ENCODE results near the gene DRG1.
A peak's percentile ranks its signal among the peaks of the same experiment; 100 is the strongest.

The DRG1 gene, protein sequence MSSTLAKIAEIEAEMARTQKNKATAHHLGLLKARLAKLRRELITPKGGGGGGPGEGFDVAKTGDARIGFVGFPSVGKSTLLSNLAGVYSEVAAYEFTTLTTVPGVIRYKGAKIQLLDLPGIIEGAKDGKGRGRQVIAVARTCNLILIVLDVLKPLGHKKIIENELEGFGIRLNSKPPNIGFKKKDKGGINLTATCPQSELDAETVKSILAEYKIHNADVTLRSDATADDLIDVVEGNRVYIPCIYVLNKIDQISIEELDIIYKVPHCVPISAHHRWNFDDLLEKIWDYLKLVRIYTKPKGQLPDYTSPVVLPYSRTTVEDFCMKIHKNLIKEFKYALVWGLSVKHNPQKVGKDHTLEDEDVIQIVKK

DNA sequence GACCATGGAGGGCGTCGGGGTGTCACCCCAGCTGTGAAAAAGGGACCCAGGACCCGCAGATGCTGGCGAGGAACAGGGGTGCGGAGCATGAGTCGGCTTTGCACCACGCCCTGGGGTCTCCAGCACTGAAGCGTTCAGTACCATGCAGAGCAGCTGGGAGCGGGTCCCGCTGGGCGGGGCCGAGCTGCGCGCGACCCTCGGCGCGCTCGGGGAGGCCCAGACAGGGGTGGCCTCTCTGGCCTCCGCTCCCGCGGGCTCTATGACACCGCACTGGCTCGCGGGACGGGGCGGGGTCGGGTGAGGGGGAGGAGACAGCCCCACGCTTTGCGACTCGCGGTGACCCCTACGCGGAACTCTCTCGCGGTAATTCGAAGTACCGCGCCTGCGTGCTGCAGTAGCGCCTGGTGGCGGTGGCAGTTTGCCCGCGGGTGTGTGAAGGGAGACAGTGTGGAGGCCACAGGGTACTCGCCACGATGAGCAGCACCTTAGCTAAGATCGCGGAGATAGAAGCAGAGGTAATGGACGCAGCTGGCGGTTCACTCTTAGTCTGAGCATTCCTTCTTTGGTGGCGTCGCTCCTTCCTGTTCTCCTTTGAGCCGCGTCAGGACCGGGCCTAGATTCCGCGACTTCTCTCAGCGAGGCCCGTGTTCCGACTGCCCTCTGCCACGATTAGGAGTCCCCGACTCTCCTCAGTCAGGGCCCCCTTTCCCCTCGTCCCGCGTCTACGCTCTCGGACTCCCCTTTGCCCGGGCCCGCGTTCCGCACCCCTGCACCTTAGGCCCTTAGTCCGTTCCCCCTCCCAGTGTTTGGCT, at the start of gene DRG1:
Gene DRG1, plus strand, starts transcription at position 394 of the 812 bp plus-strand sequence. Its CDS starts 80 bp downstream, at position 474.
- peak within 1 kb of the TSS; percentile 77 for H3K4me3 ChIP-seq (ENCODE audit: low read depth, low read length)
- peak; percentile 95 for DNase-seq (ENCODE audit: low read depth)
- TF ChIP-seq, protein P1, sequence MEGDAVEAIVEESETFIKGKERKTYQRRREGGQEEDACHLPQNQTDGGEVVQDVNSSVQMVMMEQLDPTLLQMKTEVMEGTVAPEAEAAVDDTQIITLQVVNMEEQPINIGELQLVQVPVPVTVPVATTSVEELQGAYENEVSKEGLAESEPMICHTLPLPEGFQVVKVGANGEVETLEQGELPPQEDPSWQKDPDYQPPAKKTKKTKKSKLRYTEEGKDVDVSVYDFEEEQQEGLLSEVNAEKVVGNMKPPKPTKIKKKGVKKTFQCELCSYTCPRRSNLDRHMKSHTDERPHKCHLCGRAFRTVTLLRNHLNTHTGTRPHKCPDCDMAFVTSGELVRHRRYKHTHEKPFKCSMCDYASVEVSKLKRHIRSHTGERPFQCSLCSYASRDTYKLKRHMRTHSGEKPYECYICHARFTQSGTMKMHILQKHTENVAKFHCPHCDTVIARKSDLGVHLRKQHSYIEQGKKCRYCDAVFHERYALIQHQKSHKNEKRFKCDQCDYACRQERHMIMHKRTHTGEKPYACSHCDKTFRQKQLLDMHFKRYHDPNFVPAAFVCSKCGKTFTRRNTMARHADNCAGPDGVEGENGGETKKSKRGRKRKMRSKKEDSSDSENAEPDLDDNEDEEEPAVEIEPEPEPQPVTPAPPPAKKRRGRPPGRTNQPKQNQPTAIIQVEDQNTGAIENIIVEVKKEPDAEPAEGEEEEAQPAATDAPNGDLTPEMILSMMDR (conservative IDR thresholded peaks at IDR 0.05; ENCODE audit: low read depth, low read length): no peak

DNA sequence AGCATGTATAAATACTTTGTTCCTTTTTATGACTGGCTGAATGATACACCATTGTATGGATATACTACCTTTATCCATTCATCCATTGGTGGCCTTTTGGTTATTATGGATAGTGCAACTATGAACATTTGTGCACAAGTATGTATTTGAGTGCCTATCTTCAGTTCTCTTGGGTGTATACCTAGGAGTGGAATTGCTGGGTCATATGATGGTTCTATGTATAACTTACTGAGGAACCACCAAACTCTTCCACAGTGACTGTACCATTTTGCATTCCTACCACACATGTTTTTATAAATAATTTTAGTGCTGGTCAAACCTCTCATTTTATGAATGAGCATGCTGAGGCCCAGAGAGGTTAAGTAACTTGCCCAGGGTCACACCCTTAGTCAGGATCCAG, 49.4 kb upstream of the DRG1 start:
- H3K4me3 ChIP-seq (ENCODE audit: low read depth, low read length): no peak overlapping the region
- DNase-seq (ENCODE audit: low read depth): no peak
- TF ChIP-seq, protein P1 (conservative IDR thresholded peaks at IDR 0.05; ENCODE audit: low read depth, low read length): no peak

DNA sequence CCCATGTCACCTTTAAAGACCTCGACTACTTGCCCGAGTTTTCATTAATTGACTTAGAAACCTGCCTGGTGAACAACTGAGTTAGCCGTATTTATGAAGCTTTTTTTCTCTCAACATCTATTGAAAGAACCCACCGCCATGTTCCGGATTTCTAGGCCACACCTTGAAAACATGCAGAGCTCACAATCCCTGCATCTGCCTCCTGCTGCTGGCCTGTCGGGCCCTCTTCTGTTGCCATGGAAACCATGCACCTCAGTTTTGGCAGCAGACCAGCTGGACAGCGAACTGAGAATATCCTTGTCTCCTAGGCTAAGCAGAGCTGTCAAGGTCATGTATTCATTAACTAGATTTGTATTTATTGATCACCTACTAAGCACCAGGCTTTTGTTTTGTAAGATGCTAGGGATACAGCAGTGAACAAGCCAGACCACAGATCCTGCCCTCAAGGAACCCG, 49.0 kb upstream of the DRG1 start:
- TF ChIP-seq, protein P1 (conservative IDR thresholded peaks at IDR 0.05; ENCODE audit: low read depth, low read length): no peak
- no peak overlapping the region for H3K4me3 ChIP-seq (ENCODE audit: low read depth, low read length)
- peak; percentile 73 for DNase-seq (ENCODE audit: low read depth)

DNA sequence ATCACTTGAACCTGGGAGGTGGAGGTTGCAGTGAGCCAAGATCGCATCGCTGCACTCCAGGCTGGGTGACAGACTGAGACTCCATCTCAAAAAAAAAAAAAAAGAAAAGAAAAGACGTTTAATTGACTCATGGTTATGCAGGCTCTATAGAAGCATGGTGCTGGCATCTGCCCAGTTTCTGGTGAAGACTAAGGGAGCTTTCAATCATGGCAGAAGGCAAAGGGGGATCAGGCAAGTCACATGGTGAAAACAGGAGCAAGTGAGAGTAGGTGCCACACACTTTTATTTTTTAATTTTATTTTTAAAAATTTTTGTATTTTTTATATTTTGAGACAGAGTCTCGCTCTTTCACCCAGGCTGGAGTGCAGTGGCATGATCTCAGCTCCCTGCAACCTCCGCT, 44.9 kb upstream of the DRG1 start:
- H3K4me3 ChIP-seq (ENCODE audit: low read depth, low read length): no peak overlapping the region
- DNase-seq (ENCODE audit: low read depth): no peak
- TF ChIP-seq, protein P1 (conservative IDR thresholded peaks at IDR 0.05; ENCODE audit: low read depth, low read length): no peak

DNA sequence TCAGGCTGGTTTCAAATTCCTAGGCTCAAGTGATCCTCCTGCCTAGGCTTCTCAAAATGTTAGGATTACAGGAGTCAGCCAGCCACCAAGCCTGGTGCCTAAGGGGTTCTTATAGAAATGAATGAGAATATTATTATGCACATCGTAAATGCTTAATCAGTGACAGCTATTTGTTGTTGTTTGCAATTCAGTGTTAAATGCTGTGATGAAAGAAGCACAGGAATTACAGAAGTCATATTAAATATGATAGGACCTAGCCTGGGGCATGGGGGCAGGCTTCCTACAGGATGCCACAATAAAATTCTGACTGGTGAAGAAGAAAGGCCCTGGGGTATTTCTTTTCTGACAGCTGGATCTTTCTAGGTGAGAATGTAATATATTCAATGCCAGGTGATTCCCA, 39.4 kb upstream of the DRG1 start:
- TF ChIP-seq, protein P1 (conservative IDR thresholded peaks at IDR 0.05; ENCODE audit: low read depth, low read length): no peak
- DNase-seq (ENCODE audit: low read depth): no peak
- no peak overlapping the region for H3K4me3 ChIP-seq (ENCODE audit: low read depth, low read length)

DNA sequence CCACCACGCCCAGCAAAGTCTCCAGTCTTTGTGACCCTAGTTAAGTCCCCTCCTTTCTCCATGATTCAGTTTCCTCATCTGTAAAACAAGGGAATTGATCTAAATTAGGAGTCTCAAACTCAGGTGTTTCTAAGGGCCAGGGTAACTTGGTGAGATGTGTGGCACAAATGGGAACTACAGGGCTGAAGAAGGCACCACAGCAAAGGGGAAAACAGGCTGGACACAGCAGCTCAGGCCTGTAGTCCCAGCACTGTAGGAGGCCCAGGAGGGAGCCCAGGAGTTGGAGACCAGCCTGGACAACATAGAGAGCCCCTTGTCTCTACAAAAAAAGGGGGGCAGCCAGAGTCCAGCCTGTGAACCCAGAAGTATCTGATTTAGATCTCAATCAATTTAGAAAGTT, 37.7 kb upstream of the DRG1 start:
- H3K4me3 ChIP-seq (ENCODE audit: low read depth, low read length): no peak overlapping the region
- DNase-seq (ENCODE audit: low read depth): no peak
- TF ChIP-seq, protein P1 (conservative IDR thresholded peaks at IDR 0.05; ENCODE audit: low read depth, low read length): no peak

Data from choroid plexus epithelial cell (primary cell).